Karpas-422 (cell line): ENCODE measurements around the gene STK32C. TPM values are rescaled to one million over a fixed set of nuclear protein-coding genes. Genes with fewer than 3 reads are reported as not detected.

Experiments
- DNase-seq: peaks from one replicate; pipeline ENCODE4 v3.0.0-alpha.2; 2015
- H2AFZ ChIP-seq: fragments of 200-600 bp; sonication (generic); 2 replicates; pipeline ENCODE4 v1.6.1; 2014; ENCODE audit warnings: antibody characterized with exemption, low read length, mixed read lengths
- H3K27ac ChIP-seq: fragments of 200-600 bp; sonication (generic); 2 replicates; pipeline ENCODE4 v1.5.1; 2014; ENCODE audit warnings: mild to moderate bottlenecking, low read length, moderate library complexity
- H3K27me3 ChIP-seq: fragments of 200-600 bp; sonication (generic); 2 replicates; pipeline ENCODE4 v1.6.1; 2014; ENCODE audit warnings: low read length, mixed read lengths
- H3K36me3 ChIP-seq: fragments of 200-600 bp; sonication (generic); 2 replicates; pipeline ENCODE4 v1.6.1; 2014; ENCODE audit warnings: low read length, mixed read lengths; ENCODE audit not compliant: insufficient read depth
- H3K4me1 ChIP-seq: fragments of 200-600 bp; sonication (generic); 2 replicates; pipeline ENCODE4 v1.6.1; 2014; ENCODE audit warnings: mild to moderate bottlenecking, low read length, mixed read lengths
- H3K4me2 ChIP-seq: fragments of 200-600 bp; sonication (generic); 2 replicates; pipeline ENCODE4 v1.6.1; 2014; ENCODE audit warnings: low read length, low read depth, mild to moderate bottlenecking; ENCODE audit not compliant: poor library complexity, severe bottlenecking
- H3K4me3 ChIP-seq: fragments of 200-600 bp; sonication (generic); 2 replicates; pipeline ENCODE4 v1.5.1; 2014; ENCODE audit warnings: mild to moderate bottlenecking, antibody characterized with exemption, low read length, mixed read lengths
- H3K79me2 ChIP-seq: fragments of 200-600 bp; sonication (generic); 2 replicates; pipeline ENCODE4 v1.6.1; 2014; ENCODE audit warnings: mild to moderate bottlenecking, low read length, mixed read lengths
- H3K9ac ChIP-seq: fragments of 200-600 bp; sonication (generic); 2 replicates; pipeline ENCODE4 v1.6.0; 2014; ENCODE audit warnings: low read length
- H3K9me2 ChIP-seq: fragments of 200-600 bp; sonication (generic), shearing (Covaris generic); replicated peaks from 2 replicates; pipeline ENCODE4 v1.6.0; 2014; ENCODE audit warnings: mild to moderate bottlenecking, low read length, moderate library complexity; ENCODE audit not compliant: insufficient read depth
- H3K9me3 ChIP-seq: fragments of 300-700, 200-600 bp; sonication (generic); 2 replicates; pipeline ENCODE4 v1.6.1; 2014; ENCODE audit warnings: low read length, mixed read lengths
- H4K20me1 ChIP-seq: fragments of 200-600 bp; sonication (generic); 2 replicates; pipeline ENCODE4 v1.6.1; 2014; ENCODE audit warnings: mild to moderate bottlenecking, antibody characterized with exemption, low read length, low read depth; ENCODE audit not compliant: insufficient read depth
- total RNA-seq: library from RNA; depleted of rRNA; stranded (reverse); fragments of >200 nt; shearing (Covaris generic); gene quantifications from 2 replicates; pipeline ENCODE4 v1.2.3, GENCODE V29; 2014; ENCODE audit warnings: low replicate concordance

STK32C gene
- total RNA-seq, 1 experiment from 2014 or later: 8.4 TPM

GRCh38 chr10:132274581-132274980, 33.2 kb downstream of the STK32C start:
- no peak overlapping the region for H3K9ac ChIP-seq
- no peak overlapping the region for H2AFZ ChIP-seq
- H3K27ac ChIP-seq: no peak overlapping the region
- no peak overlapping the region for H3K4me2 ChIP-seq
- no peak for DNase-seq
- H3K4me1 ChIP-seq: no peaks in the 10 kb centered on the region
- H3K9me2 ChIP-seq: no peaks in the 10 kb centered on the region
- no peaks in the 10 kb centered on the region for H3K9me3 ChIP-seq
- H3K4me3 ChIP-seq: no peak overlapping the region
- no peaks in the 10 kb centered on the region for H4K20me1 ChIP-seq
- H3K36me3 ChIP-seq: no peaks in the 10 kb centered on the region
- no peaks in the 10 kb centered on the region for H3K27me3 ChIP-seq
- H3K79me2 ChIP-seq: no peaks in the 10 kb centered on the region

- no peaks in the 10 kb centered on the region for H3K36me3 ChIP-seq
- DNase-seq: no peak
- H3K27me3 ChIP-seq: no peaks in the 10 kb centered on the region
- no peak overlapping the region for H3K4me2 ChIP-seq
- no peaks in the 10 kb centered on the region for H3K9me2 ChIP-seq
- H3K27ac ChIP-seq: no peak overlapping the region
- no peak overlapping the region for H2AFZ ChIP-seq
- no peaks in the 10 kb centered on the region for H3K79me2 ChIP-seq
- H3K4me1 ChIP-seq: no peaks in the 10 kb centered on the region
- no peak overlapping the region for H3K4me3 ChIP-seq
- no peaks in the 10 kb centered on the region; the same call in 1 of the 2 replicates for H3K9me3 ChIP-seq
- H3K9ac ChIP-seq: no peak overlapping the region
- H4K20me1 ChIP-seq: no peaks in the 10 kb centered on the region
Observed at GRCh38 chr10:132273966-132274365, 33.8 kb downstream of the STK32C start.

- no peak for DNase-seq
- H2AFZ ChIP-seq: no peak overlapping the region
- H3K4me3 ChIP-seq: no peak overlapping the region
- H3K27ac ChIP-seq: no peak overlapping the region
- H3K27me3 ChIP-seq: no peaks in the 10 kb centered on the region
- H3K4me2 ChIP-seq: no peak overlapping the region
- no peaks in the 10 kb centered on the region for H3K36me3 ChIP-seq
- H4K20me1 ChIP-seq: no peaks in the 10 kb centered on the region
- H3K79me2 ChIP-seq: no peaks in the 10 kb centered on the region
- no peak overlapping the region for H3K9ac ChIP-seq
- H3K9me3 ChIP-seq: no peaks in the 10 kb centered on the region; the same call in 1 of the 2 replicates
- no peaks in the 10 kb centered on the region for H3K4me1 ChIP-seq
- no peaks in the 10 kb centered on the region for H3K9me2 ChIP-seq
Observed at GRCh38 chr10:132273304-132273944, 34.3 kb downstream of the STK32C start.

GRCh38 chr10:132272231-132272971, 35.3 kb downstream of the STK32C start:
- Histone ChIP-seq H3K9me2 (no peaks in the 10 kb centered on the region), H3K27me3 (no peaks in the 10 kb centered on the region), H3K4me3 (no peak overlapping the region), H3K9me3 (no peaks in the 10 kb centered on the region; the same call in 1 of the 2 replicates), H3K4me2 (no peak overlapping the region), H3K79me2 (no peaks in the 10 kb centered on the region), H4K20me1 (no peaks in the 10 kb centered on the region), H3K36me3 (no peaks in the 10 kb centered on the region), H2AFZ (no peak overlapping the region), H3K27ac (no peak overlapping the region), H3K4me1 (no peaks in the 10 kb centered on the region), H3K9ac (no peak overlapping the region)
- DNase-seq: no peak

GRCh38 chr10:132271458-132272230, 36.1 kb downstream of the STK32C start:
- H3K36me3 ChIP-seq: no peaks in the 10 kb centered on the region
- no peak overlapping the region for H3K27ac ChIP-seq
- no peaks in the 10 kb centered on the region for H3K9me2 ChIP-seq
- H3K9me3 ChIP-seq: no peaks in the 10 kb centered on the region; the same call in 1 of the 2 replicates
- no peak overlapping the region for H3K9ac ChIP-seq
- H3K4me2 ChIP-seq: no peak overlapping the region
- no peaks in the 10 kb centered on the region for H3K27me3 ChIP-seq
- DNase-seq: no peak
- H4K20me1 ChIP-seq: no peaks in the 10 kb centered on the region
- no peak overlapping the region for H2AFZ ChIP-seq
- H3K4me3 ChIP-seq: no peak overlapping the region
- no peaks in the 10 kb centered on the region for H3K4me1 ChIP-seq
- H3K79me2 ChIP-seq: no peaks in the 10 kb centered on the region

GRCh38 chr10:132270721-132271457, 36.9 kb downstream of the STK32C start:
- H3K27ac ChIP-seq: no peak overlapping the region

GRCh38 chr10:132270256-132270655, 37.5 kb downstream of the STK32C start:
- Histone ChIP-seq H3K4me2 (no peak overlapping the region), H2AFZ (no peak overlapping the region), H3K27me3 (no peaks in the 10 kb centered on the region), H3K4me1 (no peaks in the 10 kb centered on the region), H3K36me3 (no peaks in the 10 kb centered on the region), H3K9ac (no peak overlapping the region), H4K20me1 (no peaks in the 10 kb centered on the region), H3K79me2 (no peaks in the 10 kb centered on the region), H3K9me2 (no peaks in the 10 kb centered on the region), H3K4me3 (no peak overlapping the region), H3K9me3 (no peaks in the 10 kb centered on the region; the same call in 1 of the 2 replicates), H3K27ac (no peak overlapping the region)
- DNase-seq: no peak

More at GRCh38 chr10:132270721-132271457, 36.9 kb downstream of the STK32C start:
- no peak overlapping the region for H3K4me3 ChIP-seq
- H3K27me3 ChIP-seq: no peaks in the 10 kb centered on the region
- H3K4me2 ChIP-seq: no peak overlapping the region
- DNase-seq: no peak
- no peaks in the 10 kb centered on the region; the same call in 1 of the 2 replicates for H3K9me3 ChIP-seq
- no peak overlapping the region for H2AFZ ChIP-seq
- H3K4me1 ChIP-seq: no peaks in the 10 kb centered on the region
- no peaks in the 10 kb centered on the region for H3K36me3 ChIP-seq
- H3K79me2 ChIP-seq: no peaks in the 10 kb centered on the region
- H3K9ac ChIP-seq: no peak overlapping the region
- H4K20me1 ChIP-seq: no peaks in the 10 kb centered on the region
- no peaks in the 10 kb centered on the region for H3K9me2 ChIP-seq
